HG02571 (cell line): ENCODE measurements around the gene FUCA2.
A peak's percentile ranks its signal among the peaks of the same experiment; 100 is the strongest.
"Not testable (repeated sequence)": the region's sequence is repeated elsewhere in the genome, so short reads cannot be mapped to it uniquely, and the experiment has no call there.

Source experiments
- ATAC-seq: cut with Tn5 transposase; IDR thresholded peaks from one replicate; pipeline ENCODE4 v1.9.1; 2021; ENCODE audit warnings: mild to moderate bottlenecking, moderate library complexity; ENCODE audit not compliant: unreplicated experiment

The FUCA2 gene

GRCh38 chr6:143505111-143505510 is 6.4 kb downstream of the FUCA2 start:
- no peak for ATAC-seq

DNA sequence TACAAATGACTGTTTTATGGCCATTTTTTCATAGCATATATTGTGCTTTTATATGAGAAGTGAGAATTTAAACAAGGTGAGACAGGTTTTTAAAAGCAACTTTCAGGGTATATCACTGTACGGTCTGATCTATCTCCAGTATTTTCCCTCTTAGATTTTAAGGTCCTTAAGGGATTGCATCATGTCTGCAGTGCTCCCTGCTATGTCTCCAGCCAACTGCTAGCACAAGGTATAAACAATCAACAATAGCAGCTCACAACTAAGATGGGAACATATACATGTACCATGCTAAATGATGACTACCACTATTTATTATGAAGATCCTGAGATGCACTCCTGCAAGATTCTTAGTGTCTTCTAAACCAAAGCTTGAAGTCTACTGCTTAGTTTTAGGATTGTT is 7.2 kb downstream of the FUCA2 start:
- no peak for ATAC-seq

- no peak for ATAC-seq
These were observed 9.7 kb downstream of the FUCA2 start for GRCh38 chr6:143501851-143502250.

DNA sequence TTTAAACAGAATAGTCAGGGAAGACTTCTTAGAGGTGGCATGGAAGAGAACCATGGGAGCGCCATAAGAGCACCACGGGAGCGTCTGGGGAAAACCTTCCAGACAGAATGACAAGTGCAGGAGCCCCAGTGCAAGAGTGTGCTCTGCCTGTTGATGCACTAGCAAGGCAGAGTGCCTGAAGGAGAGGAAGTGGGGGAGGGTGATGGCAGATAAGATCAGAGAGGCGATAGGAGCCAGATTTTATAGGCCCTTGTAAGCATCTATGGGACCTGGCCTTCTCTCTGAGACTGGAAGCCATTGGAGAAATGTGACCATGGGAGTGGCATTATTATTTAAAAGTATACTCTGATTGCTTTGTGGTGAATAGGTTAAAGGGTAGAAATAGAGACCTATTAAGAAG is 13.1 kb downstream of the FUCA2 start:
- no peak for ATAC-seq

- no peak for ATAC-seq
These were observed 14.5 kb downstream of the FUCA2 start for GRCh38 chr6:143496974-143497373.

- ATAC-seq: no peak
These were observed 20.7 kb downstream of the FUCA2 start for GRCh38 chr6:143490775-143491174.

GRCh38 chr6:143490244-143490643 is 21.3 kb downstream of the FUCA2 start:
- no peak for ATAC-seq

DNA sequence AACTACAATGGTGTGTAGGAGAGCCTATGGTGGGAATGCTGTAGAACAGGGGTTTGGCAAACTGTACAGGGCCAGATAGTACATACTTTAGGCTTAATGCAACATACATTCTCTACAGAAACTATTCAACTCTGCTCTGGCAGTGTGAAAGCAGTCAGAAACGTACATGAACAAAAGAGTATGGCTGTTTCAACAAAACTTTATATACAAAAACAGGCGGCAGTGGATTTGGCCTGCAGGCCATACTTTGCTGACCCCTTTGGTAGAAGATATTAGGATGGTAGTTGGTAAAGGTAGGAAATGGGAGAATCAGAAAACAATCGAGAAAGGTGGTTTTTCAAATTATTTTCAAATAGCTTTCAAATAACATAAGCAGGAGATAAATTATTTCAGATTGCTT is 24.8 kb downstream of the FUCA2 start:
- no peak for ATAC-seq

GRCh38 chr6:143485967-143486366 is 25.6 kb downstream of the FUCA2 start:
- ATAC-seq: no peak

DNA sequence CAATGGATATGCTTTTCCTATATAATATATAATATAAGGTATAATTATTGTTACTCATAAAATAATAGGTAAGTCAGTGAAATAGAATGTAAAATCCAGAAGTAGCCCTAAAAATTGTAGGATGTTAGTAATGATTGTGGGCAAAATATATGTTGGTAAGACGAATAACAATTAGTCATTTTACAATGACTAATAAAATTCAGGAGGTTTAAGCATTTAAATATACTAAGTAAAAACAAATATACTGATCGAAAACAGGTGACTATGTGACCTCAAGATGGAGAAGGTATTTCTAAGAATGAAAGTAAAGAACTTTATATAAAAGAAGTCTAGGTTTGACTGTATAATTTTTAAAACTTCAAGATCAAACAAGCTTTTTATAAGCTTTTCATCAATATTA is 28.9 kb downstream of the FUCA2 start:
- ATAC-seq: no peak

GRCh38 chr6:143478479-143479062 is 32.9 kb downstream of the FUCA2 start:
- no peak for ATAC-seq

DNA sequence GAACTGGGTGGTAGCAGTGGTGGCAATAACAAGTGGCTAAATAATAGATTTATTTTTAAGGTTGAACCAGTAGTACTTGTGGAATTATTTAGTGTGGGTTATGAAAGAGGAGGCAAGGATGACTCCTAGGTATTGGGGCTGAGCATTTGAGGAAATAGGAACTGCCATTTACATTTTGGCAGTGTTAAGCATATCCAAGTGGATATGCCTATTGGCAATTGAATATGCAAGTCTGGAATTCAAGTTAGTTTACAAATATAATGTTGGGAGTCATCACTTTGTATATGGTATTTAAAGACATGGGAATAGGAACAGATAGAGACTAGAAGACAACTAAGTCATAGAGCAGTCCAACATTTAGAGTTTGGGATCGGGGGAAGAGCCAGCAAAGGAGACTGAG is 35.0 kb downstream of the FUCA2 start:
- ATAC-seq: no peak

DNA sequence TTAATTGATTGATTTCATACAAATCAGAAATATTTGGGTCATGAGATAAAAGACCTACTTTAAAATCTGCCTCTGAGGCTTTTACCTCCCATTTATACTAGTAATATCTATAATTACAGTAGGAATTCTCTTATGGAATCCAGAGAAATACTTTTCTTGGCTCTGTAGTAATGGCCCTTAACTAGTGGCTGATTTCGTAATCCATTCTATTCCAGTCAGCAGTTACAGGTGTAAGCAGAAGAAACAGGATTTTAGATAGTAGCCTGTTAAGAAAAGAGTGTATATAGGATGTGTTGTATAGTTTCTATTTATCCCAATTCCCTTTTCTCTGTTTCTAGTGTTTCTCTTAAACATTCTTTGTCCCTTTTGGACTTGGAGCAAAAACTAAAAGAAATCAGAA is 39.7 kb downstream of the FUCA2 start:
- ATAC-seq: no peak

DNA sequence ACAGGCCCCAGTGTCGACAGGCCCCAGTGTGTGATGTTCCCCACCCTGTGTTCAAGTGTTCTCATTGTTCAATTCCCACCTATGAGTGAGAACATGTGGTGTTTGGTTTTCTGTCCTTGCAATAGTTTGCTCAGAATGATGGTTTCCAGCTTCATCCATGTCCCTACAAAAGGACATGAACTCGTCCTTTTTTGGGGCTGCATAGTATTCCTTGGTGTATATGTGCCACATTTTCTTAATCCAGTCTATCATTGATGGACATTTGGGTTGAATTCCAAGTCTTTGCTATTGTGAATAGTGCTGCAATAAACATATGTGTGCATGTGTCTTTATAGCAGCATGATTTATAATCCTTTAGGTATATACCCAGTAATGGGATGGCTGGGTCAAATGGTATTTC is 42.7 kb downstream of the FUCA2 start:
- not testable (repeated sequence) for ATAC-seq

- ATAC-seq: no peak
These were observed 43.5 kb downstream of the FUCA2 start for GRCh38 chr6:143468026-143468425.

- ATAC-seq: no peak
These were observed 46.0 kb downstream of the FUCA2 start for GRCh38 chr6:143465546-143465945.

GRCh38 chr6:143457563-143458359 is 53.8 kb downstream of the FUCA2 start:
- no peak for ATAC-seq

- no peak for ATAC-seq
These were observed 60.0 kb downstream of the FUCA2 start for GRCh38 chr6:143451531-143451930.

GRCh38 chr6:143450453-143451371 is 60.8 kb downstream of the FUCA2 start, which contains the start of the genes ADAT2 and PEX3:
Gene ADAT2, minus strand, starts transcription at chr6:143450695. Its CDS starts 37 bp downstream, at chr6:143450658.
Gene PEX3, plus strand, starts transcription at chr6:143450805. Its CDS starts 238 bp downstream, at chr6:143451043.
- ATAC-seq: peak; percentile 98

DNA sequence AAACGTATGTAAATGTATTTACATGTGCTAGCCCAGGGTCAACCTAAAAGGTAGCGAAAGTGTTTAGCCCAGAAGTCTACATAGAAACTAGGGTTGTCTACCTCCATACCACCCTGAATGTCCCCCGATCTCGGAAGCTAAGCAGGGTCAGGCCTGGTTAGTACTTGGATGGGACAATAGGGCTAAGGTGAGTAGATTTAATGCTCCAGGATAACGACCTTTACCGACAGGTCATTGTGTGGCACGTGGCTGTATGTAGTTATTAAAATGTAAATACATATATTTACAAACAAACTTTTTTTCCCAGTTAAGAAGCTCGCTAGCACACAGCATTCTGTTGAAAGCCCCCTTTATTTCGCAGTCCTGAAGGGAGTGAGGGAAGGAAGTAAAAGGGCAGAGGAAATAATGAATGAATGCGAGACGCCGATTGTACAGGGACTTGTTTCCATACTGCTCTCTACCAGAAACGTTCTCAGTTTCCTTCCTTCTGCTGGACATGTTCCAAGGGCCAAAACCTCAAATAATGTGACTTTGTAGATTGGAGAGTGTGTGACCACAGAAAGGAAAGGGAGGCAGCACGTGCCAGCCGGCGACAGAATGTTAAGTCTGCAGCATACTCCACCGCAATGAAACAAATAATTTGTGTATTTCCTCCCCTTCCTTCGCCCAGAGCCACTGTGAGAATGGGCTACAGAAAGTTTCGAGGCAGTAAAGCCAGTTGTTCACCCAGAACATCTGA is 61.6 kb downstream of the FUCA2 start:
- ATAC-seq: peak; percentile 10
